Retinal pigment epithelial cell (primary cell): ENCODE measurements around the gene MZB1.
A peak's percentile ranks its signal among the peaks of the same experiment; 100 is the strongest.

Experiments
- DNase-seq: peaks from one replicate; pipeline ENCODE4 v3.0.0-alpha.2; 2010; ENCODE audit warnings: low read depth
- H3K4me3 ChIP-seq: 2 replicates; pipeline ENCODE4 v1.5.1; 2011; ENCODE audit warnings: mild to moderate bottlenecking, low read length, control low read depth, moderate library complexity
- TF ChIP-seq, protein P1 (sequence below): conservative IDR thresholded peaks from 2 replicates; pipeline ENCODE4 v1.5.1; 2011; ENCODE audit warnings: low read depth, low read length, control low read depth, inconsistent platforms

MZB1 gene

DNA sequence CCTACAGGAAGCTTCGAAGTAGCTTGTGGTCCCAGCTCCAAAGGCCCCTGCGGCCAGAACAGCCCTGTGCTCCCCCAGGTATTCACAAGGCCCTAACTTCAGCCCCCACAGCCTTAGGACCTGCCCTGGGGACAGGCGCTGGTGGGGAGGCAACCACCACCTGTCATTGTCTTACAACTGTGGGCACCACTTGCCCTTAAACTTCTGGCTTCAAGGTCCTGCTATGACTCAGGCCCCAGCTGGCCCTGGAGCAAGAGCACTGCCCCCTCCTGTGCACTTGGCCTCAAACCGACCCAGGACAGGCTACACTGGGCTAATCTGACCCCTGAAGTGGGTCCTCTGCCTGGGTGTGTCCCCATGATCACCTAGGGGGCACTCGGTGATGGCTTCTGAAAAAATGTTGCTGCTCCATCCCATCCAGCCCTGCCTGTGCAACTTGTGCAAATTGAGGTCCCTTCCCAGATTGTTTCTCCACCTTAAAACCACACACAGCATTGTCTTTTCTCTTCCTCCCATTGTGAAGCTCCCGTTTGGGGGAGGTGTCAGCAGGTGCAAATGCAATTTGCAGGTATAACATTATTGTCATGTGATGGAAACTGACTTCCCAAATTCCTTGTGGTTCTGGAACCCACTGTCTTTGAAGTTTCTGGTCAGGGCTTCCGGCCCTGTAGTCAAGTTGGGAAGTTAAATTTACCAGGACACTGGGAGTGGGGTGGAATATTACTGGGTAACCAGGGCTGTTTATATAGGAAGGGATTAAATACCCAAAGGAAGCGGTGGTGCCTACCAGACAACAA, 6.3 kb upstream of the MZB1 start:
- TF ChIP-seq, protein P1, sequence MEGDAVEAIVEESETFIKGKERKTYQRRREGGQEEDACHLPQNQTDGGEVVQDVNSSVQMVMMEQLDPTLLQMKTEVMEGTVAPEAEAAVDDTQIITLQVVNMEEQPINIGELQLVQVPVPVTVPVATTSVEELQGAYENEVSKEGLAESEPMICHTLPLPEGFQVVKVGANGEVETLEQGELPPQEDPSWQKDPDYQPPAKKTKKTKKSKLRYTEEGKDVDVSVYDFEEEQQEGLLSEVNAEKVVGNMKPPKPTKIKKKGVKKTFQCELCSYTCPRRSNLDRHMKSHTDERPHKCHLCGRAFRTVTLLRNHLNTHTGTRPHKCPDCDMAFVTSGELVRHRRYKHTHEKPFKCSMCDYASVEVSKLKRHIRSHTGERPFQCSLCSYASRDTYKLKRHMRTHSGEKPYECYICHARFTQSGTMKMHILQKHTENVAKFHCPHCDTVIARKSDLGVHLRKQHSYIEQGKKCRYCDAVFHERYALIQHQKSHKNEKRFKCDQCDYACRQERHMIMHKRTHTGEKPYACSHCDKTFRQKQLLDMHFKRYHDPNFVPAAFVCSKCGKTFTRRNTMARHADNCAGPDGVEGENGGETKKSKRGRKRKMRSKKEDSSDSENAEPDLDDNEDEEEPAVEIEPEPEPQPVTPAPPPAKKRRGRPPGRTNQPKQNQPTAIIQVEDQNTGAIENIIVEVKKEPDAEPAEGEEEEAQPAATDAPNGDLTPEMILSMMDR, result peak; percentile 12
- H3K4me3 ChIP-seq, result no peak overlapping the region
- DNase-seq, result no peak

DNA sequence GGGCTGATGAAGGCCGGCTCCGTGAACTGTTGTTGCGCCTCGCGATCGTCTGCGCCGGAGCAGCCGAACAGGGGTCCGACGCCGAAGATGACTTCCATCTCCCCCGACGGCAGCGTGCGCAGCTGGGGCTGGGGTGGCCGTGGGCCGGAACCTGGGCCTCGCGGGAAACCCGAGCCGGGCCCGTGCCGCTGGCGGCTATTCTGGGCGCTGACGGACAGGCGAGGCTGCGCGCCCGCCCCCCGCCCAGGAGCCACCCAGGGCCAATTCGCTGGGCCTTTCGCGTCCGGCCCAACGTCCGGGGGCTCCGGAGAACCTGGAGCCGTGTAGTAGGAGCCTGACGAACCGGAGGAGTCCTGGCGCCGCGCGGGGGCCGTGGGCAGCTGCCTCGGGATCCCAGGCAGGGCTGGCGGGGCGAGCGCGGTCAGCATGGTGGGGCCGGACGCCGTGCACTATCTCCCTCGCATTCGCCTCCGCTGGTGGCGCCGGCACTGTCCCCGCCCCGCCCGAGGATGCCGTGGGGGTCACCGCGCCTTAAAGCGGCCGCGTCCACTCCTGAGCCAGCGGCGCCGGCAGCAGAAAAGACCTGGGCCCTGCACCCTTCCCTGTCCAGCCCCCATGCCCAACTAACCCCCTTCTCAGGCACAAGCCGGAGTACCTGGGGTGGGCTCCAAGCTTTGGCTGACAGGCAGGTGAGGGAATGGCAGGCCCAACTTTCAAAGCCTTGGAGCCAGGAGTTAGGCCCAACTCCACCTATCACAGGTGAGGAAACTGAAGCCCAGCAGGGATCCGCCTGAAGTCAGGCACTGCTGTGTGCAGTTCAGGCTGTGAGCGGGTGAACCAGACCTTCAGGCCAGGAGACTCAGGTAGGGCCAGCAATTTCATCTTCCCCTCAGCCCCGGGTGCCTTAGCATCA, 5.2 kb upstream of the MZB1 start, which contains the start of gene PROB1:
TSS of gene PROB1 (minus strand) at position 451 of the 913 bp plus-strand sequence. CDS start at position 428, 23 bp downstream.
- DNase-seq, result no peak
- TF ChIP-seq, protein P1, result no peak
- H3K4me3 ChIP-seq, result peak within 1 kb of the TSS; percentile 6

DNA sequence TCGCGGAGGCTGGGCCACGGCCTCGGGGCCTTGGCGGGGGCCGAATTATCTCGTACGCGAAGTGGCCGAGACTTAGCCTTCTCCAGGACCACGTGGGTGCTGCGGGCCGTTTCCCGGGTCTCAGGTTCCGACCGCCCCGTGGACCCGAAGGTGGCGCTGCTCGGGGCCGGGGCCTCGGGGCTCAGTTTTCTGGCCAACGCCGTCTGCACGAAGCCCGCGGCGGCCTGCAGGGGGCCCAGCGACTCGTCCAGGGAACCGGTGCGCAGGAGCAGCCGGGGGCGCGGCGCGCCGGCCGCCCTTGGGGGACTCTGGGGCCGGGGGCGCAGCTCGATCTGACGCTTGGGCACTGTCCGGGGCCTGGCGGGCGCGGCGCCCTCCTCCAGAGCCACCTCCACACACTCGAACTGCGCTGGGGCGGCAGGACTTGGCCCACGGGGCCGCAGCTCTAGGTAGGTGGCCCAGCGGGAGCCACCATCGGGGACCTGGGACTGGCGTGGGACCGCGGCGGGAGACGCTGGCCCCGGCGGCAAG, 4.5 kb upstream of the MZB1 start:
- TF ChIP-seq, protein P1, result peak; percentile 51
- H3K4me3 ChIP-seq, result peak overlapping the region; percentile 6
- no peak for DNase-seq

DNA sequence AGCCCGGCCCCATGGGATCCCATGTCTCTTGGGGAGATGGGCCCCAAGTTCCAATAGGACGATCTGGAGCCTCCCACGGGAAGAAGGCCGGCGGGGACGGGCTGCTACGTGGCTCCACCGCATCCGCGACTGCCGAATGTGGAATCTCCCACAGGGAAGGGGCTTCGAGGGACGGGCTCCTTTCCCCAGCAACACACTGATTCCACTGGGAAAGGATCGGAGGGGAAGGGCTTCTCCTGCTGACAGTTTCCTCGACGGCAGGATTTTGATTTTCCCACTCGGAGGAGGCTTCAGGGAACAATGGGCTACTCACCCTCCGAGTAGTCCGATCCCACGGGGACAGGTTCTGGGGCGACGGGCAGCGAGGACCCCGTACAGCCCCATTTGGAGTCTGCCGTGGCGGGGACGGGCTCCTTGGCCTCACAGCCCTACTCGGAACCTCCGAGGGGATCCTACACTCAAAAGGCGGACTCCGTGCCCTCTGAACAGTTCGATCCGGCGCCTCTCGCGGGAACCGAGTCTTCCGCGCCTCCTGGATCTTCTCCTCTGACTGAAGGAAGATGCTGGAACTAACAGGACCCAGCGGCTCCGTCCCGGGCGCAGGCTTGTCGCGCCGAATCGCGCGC, 3.9 kb upstream of the MZB1 start:
- no peak for DNase-seq
- peak overlapping the region; percentile 37 for H3K4me3 ChIP-seq
- TF ChIP-seq, protein P1, result no peak

DNA sequence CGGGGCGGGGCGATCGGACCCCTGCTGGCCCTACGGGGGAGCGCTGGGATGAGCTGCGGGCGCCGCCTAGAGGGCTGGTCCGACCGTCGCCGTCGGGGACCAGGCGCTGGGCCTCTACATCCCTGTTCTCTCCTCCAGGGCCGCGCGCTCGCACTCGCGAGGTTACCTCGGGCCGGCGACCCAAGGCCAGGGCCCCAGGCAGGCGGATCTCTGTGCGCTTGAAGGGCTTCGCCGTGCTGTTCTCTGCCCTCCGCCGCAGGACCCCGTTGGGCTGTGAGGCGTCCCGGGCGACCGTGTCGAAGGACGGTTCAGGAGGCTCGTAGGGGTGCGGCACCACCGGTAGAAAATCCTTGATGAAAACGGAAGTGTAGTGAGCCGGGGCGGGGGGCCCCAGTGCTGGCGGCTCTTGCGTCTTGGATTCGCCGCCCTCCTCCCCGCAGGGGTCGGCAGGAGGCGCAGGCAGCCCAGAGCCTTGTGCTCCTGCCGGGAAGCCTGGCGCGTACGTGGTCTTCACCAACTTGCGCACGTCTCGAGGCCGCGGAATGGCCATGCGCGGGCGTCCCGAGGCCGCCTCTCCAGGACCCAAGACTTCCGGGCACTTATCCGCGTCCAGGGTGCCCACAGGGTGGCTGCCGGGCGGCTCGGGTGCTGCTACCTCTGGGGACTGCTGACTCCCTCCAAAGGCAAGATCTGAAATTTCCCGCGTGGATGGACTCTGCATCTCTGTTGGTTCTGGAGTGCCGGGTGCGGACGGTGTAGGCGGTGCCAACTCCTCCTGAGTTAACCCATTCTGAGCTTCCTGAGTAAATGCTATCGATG, 3.2 kb upstream of the MZB1 start:
- DNase-seq, result no peak
- H3K4me3 ChIP-seq, result peak overlapping the region; percentile 37
- TF ChIP-seq, protein P1, result peak; percentile 62

DNA sequence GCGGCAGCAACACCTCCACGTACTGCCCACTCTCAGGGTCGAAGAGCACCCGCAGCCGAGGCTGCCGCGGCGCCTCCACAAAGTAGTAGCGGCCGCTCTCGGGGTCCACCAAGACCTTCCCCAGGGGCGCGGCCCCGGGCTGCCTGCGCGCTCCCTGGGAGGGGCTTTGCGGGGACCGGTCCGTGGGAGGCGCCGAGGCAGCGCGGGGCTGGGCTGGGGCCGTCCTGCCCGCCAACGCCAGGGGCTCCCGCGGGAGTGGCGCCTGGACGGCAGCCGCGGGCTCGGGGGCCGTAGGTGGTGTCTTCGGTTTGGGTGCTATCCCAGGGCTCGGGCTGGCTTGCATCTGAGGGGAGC, 2.6 kb upstream of the MZB1 start:
- no peak for DNase-seq
- TF ChIP-seq, protein P1, result no peak
- H3K4me3 ChIP-seq, result no peak overlapping the region
